ENCODE data around the gene ANO2. TPM values are rescaled to one million over a fixed set of nuclear protein-coding genes. Genes with fewer than 3 reads are reported as not detected.
A peak's percentile ranks its signal among the peaks of the same experiment; 100 is the strongest.

Gene ANO2
- total RNA-seq, 1 experiment from 2014 or later = 2.3 TPM

DNA sequence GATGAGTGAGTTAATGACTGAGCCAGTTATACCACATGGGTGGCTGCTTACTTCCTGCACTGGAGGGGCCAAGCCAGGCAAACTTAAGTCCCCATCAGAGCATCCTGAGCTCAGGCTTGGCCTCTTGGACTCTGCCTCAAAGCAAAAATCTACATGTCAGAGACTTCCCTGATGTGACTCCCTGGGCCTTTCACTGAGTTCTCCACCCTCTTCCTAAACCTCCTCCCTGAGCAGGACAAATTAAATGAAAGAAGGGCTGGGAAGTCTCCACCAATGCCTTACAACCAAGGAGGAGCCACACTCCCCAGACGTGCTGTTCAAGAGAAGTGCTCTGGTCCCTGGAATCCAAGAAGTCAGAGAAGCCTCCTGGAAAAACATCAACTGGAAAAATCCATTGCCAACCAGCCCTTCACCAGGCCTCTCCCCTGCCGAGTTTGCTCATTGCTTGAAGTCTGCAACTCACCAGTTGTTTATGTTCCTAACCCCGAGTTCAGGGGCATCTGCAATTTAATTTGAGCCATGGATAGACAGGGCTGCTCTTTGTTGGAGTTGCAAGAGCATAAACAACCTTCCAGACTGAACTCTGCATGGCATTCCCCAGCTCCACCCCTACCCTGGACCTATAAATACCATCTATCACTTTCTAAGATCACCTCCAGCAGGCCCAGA, 160.5 kb downstream of the ANO2 start:
- Histone ChIP-seq H3K4me3 (no peak overlapping the region), H3K36me3 (no peaks in the 10 kb centered on the region), H3K4me1 (peaks cover 5% of the 10 kb centered on the region; the same call in 1 of the 2 replicates), H3K9me3 (replicated peaks) (no peaks in the 10 kb centered on the region; the same call in 1 of the 2 replicates), H3K27ac (no peak overlapping the region), H3K27me3 (no peaks in the 10 kb centered on the region)
- DNase-seq = no peak

DNA sequence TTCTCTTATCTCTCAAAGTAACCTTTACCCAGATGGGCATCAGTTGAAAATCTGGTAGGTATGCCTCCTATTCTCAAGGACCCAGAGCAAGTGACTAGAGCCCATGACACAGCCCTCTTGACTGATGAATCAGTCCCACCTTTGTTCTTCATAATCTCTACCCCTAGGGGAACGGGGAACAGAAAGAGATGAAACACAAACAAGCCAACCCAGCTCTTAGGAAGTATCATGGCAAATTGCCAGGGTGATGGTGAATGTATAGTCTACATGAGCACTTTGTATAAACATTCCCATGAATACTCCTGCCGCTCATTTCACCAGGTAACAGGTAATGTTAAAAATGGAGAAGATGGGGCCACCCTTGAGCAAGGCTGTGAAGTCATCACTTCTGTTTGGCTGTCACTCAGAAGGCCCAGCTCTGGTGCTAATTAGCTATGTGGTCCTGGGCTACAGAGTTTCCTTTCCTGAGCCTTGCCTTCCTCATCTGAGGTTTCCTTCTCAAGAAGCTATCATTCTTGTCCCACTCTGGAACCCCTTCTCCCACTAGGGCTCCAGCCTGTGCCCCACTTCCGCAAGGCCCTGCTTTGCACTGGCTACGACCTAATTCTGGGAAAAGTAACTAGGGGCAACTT, 161.7 kb downstream of the ANO2 start:
- Histone ChIP-seq H3K9me3 (replicated peaks) (no peaks in the 10 kb centered on the region; the same call in 1 of the 2 replicates), H3K27ac (no peak overlapping the region), H3K4me1 (no peaks in the 10 kb centered on the region), H3K36me3 (no peaks in the 10 kb centered on the region), H3K27me3 (no peaks in the 10 kb centered on the region), H3K4me3 (no peak overlapping the region)
- peak in 1 of 2 experiments; percentile 32 for DNase-seq

DNA sequence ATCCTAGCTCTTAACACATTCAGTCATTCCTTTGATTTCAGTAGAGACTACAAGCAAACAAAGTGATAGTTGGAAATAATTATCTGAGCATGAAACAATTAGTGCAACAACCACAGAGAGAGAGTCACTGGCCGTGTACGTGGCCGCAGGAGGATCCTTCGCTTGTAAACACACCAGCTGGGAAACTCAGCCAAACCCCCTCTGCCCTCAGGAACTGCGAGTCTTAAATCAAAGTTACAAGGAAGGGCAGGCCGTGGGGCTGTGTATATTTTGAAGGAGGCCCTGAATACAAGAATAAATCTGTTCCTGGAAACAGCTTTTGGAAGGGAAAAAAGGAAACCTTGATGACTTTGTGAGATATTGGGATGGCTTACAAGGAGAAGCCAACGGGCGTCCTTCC, 164.5 kb downstream of the ANO2 start:
- no peaks in the 10 kb centered on the region; the same call in 1 of the 2 replicates for H3K9me3 ChIP-seq (replicated peaks)
- no peaks in the 10 kb centered on the region for H3K36me3 ChIP-seq
- no peak overlapping the region for H3K27ac ChIP-seq
- H3K4me1 ChIP-seq = no peaks in the 10 kb centered on the region
- no peaks in the 10 kb centered on the region for H3K27me3 ChIP-seq
- no peak for DNase-seq
- no peak overlapping the region for H3K4me3 ChIP-seq

DNA sequence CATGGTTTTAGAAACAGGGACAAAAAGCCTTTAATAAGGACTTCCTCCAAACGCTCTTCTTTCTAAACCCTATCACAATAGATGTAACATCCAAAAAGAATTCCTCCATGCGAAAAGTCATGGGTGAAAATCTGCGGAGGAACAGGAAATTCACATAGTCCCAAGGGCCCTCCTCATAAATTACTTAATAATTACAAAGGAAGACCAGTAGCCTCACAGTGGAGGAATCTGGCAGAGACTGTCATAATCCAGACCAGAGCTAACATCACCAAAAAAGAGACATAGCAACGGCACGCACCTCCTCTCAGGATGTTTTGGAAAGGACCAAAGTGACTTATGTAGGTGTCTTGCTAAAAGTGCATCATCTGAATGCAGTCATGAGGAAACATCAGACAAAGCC, 165.7 kb downstream of the ANO2 start:
- no peak for DNase-seq
- Histone ChIP-seq H3K36me3 (no peaks in the 10 kb centered on the region), H3K27me3 (no peaks in the 10 kb centered on the region), H3K4me3 (no peak overlapping the region), H3K27ac (no peak overlapping the region), H3K9me3 (replicated peaks) (no peaks in the 10 kb centered on the region; the same call in 1 of the 2 replicates), H3K4me1 (no peaks in the 10 kb centered on the region)

DNA sequence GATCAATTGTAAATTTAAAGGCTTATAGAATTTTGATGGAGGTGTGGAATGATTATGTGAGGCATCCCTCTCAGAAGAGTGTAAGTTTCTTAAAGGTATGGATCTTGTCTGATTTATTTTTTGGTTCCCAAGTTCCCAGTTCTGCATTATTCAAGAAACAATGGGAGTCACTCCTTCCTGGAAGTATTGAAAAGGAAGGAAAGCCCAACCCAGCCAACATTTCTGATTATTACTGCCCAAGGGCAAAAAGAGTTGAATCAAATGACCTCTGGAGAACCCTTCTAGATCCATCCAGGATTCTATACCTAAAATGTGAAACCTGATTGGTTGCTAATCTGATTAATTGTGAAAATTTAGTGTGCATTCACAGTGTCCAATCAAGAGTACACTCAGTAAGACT, 166.2 kb downstream of the ANO2 start:
- Histone ChIP-seq H3K27me3 (no peaks in the 10 kb centered on the region), H3K4me3 (no peak overlapping the region), H3K36me3 (no peaks in the 10 kb centered on the region), H3K9me3 (replicated peaks) (no peaks in the 10 kb centered on the region; the same call in 1 of the 2 replicates), H3K4me1 (no peaks in the 10 kb centered on the region), H3K27ac (no peak overlapping the region)
- DNase-seq = no peak

DNA sequence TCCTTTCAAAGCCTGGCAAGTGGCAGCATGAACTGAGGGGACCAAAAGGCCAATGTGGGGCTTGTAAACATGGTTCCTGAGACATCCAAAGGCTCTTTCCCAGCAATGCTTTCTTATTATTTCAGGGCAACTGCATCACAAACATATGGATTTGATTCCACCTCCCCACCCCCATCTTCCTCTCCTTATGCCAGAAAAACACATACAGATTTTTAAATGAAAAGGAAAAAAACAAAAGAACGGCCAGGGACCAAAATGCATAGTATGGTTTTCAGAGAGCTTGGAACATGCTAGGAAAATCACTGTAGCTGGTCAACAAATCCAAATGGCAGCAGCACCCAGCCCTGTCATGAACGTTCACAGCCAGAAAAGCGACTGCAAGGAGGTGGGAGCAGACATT, 167.6 kb downstream of the ANO2 start:
- no peaks in the 10 kb centered on the region for H3K27me3 ChIP-seq
- DNase-seq = no peak
- H3K9me3 ChIP-seq (replicated peaks) = no peaks in the 10 kb centered on the region; the same call in 1 of the 2 replicates
- H3K4me1 ChIP-seq = no peaks in the 10 kb centered on the region; the same call in 1 of the 2 replicates
- H3K4me3 ChIP-seq = no peak overlapping the region
- H3K27ac ChIP-seq = no peak overlapping the region
- H3K36me3 ChIP-seq = no peaks in the 10 kb centered on the region

DNA sequence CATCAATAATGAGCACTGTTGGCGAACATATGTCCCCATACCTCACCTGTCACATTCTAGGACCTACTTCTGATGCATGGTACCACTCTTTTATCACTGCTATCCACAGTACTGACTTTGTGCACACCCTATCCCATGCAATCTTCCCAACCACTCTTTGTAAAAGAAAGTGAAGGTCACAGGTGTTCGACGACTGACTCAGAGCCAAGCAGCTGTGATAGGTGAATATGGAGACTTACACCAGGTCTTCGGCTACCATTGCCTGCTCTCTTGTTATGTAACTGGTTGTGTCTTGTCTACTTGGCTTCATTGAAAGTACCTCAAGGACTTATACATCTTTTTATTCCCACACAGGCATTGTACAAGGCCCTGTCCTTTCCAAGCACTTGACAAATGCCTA, 169.0 kb downstream of the ANO2 start:
- no peaks in the 10 kb centered on the region for H3K36me3 ChIP-seq
- H3K27me3 ChIP-seq = no peaks in the 10 kb centered on the region
- H3K4me1 ChIP-seq = no peaks in the 10 kb centered on the region; the same call in 1 of the 2 replicates
- no peaks in the 10 kb centered on the region for H3K9me3 ChIP-seq (replicated peaks)
- no peak overlapping the region for H3K4me3 ChIP-seq
- no peak overlapping the region for H3K27ac ChIP-seq
- no peak for DNase-seq

DNA sequence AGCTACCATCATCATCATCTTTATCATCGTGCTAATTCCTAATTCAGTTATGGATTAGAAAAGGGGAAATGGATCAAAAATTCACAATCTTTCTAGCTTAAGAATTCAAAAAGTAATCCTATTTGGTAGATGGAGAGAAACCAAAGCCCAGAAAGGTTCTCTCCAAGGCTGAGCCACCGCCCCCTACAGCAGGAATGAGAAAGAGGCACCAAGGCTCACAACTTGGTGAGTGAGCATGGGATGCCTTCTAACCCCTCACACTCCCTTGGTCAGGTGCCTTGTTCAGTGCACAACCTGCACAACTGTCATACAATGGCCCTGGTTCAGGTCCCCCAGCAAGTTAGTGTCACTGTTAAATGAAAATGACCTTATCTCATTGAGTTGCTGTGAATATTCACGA, 171.5 kb downstream of the ANO2 start:
- H3K27me3 ChIP-seq = no peaks in the 10 kb centered on the region
- no peak overlapping the region for H3K27ac ChIP-seq
- no peak overlapping the region for H3K4me3 ChIP-seq
- no peaks in the 10 kb centered on the region for H3K36me3 ChIP-seq
- no peak for DNase-seq
- no peaks in the 10 kb centered on the region for H3K9me3 ChIP-seq (replicated peaks)
- H3K4me1 ChIP-seq = no peaks in the 10 kb centered on the region; the same call in 1 of the 2 replicates

DNA sequence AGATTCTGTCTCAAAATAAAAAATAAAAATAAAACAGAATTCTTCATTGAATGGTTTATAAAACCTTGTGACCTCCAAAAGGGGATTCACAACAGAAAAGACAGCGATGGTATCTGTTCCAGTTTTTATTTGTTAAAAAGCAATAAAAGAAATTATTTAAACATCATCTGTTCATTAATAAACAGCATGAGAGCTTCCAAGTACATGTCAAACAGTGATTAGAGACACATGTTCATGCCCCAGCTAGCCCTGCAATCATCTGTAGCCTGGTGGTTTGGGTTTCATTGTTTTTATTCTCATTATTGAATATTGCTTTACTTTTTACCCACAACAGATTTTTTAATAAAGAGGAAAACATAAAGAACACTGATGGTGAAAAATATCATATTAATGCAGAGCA, 173.3 kb downstream of the ANO2 start:
- DNase-seq = no peak
- H3K4me3 ChIP-seq = no peak overlapping the region
- H3K9me3 ChIP-seq (replicated peaks) = no peaks in the 10 kb centered on the region
- H3K27me3 ChIP-seq = no peaks in the 10 kb centered on the region
- no peaks in the 10 kb centered on the region for H3K36me3 ChIP-seq
- peaks cover 5% of the 10 kb centered on the region; the same call in 1 of the 2 replicates for H3K4me1 ChIP-seq
- H3K27ac ChIP-seq = no peak overlapping the region

DNA sequence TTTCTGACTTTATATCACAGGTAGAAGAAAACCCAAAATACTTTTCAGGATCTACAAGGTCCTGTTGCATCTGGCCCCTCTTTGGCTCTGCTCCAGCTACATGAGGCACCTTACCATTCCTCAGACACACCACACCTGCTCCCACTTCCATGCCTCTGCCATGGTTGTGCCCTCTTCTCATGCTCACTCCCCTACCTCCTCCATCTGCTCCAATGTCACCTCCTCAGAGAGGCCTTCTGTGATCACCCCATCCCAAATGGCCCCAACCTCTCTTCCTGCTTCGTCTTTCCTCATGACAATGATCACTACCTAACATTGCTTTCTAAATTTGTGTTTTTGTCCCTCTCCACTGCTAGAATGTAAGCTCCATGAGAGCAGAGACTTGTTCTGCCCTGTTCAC, 174.3 kb downstream of the ANO2 start:
- Histone ChIP-seq H3K27me3 (no peaks in the 10 kb centered on the region), H3K4me3 (no peak overlapping the region), H3K36me3 (no peaks in the 10 kb centered on the region), H3K27ac (no peak overlapping the region), H3K9me3 (replicated peaks) (no peaks in the 10 kb centered on the region), H3K4me1 (peaks cover 5% of the 10 kb centered on the region; the same call in 1 of the 2 replicates)
- no peak for DNase-seq

DNA sequence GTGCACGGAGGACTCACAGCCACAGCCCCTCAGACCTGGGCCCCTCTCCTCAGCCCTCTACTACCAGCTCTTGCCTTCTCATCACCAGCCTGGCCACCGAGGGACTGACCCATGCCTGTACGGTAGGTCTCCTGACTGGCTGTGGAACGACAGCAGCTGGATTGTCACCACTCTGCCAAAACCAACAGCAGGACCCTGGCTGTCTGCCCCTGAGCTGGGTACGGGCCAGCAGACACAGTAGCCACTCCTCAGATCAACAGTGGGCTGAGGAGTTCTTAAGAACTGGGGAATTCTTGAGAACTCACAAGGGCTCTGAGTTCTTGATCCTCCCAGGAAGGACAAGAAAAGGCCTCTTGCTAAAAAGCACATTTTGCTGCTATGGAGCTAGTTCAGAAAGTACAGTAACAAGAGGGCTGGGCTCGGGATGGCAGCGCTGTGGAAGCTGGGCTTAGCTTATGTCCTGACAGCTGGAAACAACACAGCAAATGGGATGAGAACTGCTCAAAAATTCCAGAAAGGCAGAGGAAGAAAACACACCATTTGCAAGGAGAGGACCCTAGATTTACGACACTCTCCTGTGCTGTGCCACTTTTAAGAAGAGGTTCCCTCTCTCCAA, 176.4 kb downstream of the ANO2 start:
- Histone ChIP-seq H3K36me3 (no peaks in the 10 kb centered on the region), H3K27me3 (no peaks in the 10 kb centered on the region), H3K9me3 (replicated peaks) (no peaks in the 10 kb centered on the region), H3K27ac (no peak overlapping the region), H3K4me1 (peaks cover 5% of the 10 kb centered on the region; the same call in 1 of the 2 replicates), H3K4me3 (no peak overlapping the region)
- DNase-seq = peak; percentile 24 to 29

DNA sequence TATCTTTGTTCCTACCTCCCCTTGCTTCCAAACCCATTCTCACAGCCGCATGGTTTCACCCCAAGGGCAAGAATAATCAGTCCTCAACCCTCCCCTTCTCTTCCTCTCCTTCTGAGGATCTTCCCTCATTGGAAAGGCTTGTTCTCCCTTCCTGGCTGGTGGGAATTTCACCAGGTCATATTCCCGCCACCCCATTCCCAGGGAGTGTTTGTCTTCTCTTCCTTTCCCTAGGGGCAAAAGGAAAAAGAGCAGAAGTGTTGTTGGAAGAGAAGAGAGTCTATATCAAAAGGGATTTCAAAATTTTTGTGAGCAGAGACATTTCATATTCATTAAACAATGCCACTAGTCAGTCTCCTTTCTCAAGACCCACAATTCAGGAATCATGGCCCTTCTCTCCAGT, 176.9 kb downstream of the ANO2 start:
- H3K27me3 ChIP-seq = no peaks in the 10 kb centered on the region
- no peak overlapping the region for H3K27ac ChIP-seq
- no peaks in the 10 kb centered on the region for H3K9me3 ChIP-seq (replicated peaks)
- DNase-seq = no peak
- H3K36me3 ChIP-seq = no peaks in the 10 kb centered on the region
- peaks cover 5% of the 10 kb centered on the region; the same call in 1 of the 2 replicates for H3K4me1 ChIP-seq
- H3K4me3 ChIP-seq = no peak overlapping the region

DNA sequence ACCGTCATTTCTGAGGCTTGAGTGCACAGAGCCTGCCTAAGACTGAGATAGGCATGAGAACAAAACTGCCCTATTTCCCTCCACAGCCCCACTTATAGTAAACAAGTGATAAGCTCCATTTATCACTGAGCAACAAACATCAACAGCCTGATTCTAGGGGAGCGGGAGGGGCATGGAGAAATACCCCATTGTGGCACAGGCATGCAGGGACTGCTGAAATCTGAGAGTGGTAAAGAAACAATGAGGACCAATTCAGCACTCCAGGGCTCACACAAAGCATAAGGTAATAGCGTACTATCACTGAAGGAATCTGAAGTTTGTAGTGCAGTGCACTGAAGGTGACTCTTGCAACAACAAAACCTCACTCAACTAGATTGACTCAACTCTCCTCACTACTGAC, 186.7 kb downstream of the ANO2 start:
- no peaks in the 10 kb centered on the region for H3K36me3 ChIP-seq
- DNase-seq = peak in 1 of 2 experiments; percentile 19
- no peak overlapping the region for H3K27ac ChIP-seq
- no peak overlapping the region for H3K4me3 ChIP-seq
- H3K27me3 ChIP-seq = no peaks in the 10 kb centered on the region
- H3K4me1 ChIP-seq = peaks cover 24% of the 10 kb centered on the region
- peaks cover 5% of the 10 kb centered on the region for H3K9me3 ChIP-seq (replicated peaks)

DNA sequence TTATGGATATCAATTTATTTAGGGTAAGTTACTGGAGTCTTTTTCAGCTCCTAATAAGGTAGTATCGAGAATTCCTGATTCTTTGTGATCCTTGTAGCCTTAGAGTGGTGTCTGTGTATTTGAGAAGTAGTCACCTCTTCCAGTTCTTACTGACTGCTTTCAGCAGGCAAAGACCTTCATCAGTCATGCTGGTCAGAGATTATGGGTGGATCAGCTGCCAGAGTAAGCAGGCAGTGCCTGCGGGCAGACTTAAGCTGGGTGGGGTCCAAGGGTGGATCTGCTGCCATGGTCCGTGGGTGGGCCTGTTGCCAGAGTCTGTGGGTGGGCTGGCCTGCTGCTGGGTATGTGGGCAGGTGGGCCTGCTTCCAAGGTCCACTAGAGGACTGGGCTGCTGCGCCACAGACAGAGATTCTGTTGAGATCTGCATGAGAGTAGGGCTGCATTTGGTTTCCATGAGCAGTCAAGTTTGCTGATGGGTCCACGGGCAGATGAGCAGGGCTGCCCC, 188.7 kb downstream of the ANO2 start:
- DNase-seq = peak; percentile 95 to 97
- Histone ChIP-seq H3K27ac (peak overlapping the region; percentile 62), H3K27me3 (no peaks in the 10 kb centered on the region), H3K4me1 (peaks cover 24% of the 10 kb centered on the region), H3K36me3 (no peaks in the 10 kb centered on the region), H3K4me3 (no peak overlapping the region), H3K9me3 (replicated peaks) (peaks cover 5% of the 10 kb centered on the region)

DNA sequence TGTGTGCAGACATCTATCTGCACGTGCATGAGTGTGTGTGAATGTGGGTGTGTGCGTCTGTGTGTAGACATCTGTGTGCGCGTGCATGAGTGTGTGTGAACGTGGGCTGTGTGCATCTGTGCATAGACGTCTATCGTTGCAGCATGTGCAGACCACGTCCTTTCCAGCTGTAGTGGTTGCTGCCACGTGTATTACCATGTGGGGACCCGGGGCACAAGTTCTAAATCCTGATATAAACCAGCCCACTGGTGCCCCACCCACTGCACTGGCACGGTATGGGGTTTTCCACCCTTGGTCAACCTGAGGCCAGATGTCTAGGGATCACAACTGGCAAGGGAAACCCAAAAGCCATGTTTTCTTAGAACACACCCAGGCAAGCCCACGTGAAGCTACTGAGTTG, 197.0 kb downstream of the ANO2 start:
- no peak for DNase-seq
- no peaks in the 10 kb centered on the region for H3K27me3 ChIP-seq
- H3K9me3 ChIP-seq (replicated peaks) = no peaks in the 10 kb centered on the region
- H3K4me3 ChIP-seq = no peak overlapping the region
- H3K36me3 ChIP-seq = no peaks in the 10 kb centered on the region
- peaks cover 6% of the 10 kb centered on the region; the same call in 1 of the 2 replicates for H3K4me1 ChIP-seq
- H3K27ac ChIP-seq = no peak overlapping the region

Measured in SJCRH30 (cell line).